ENCODE data around the gene FAM241A. TPM values are rescaled to one million over a fixed set of nuclear protein-coding genes. Genes with fewer than 3 reads are reported as not detected.

The FAM241A gene
- total RNA-seq, 4 donors from 2014 or later, result 4.3 to 8.1 (median 4.7) TPM

GRCh38 chr4:112214390-112215264, 69.4 kb downstream of the FAM241A start:
- H3K36me3 ChIP-seq, result no peaks in the 10 kb centered on the region
- H3K4me3 ChIP-seq, result no peak overlapping the region
- no peak overlapping the region for H3K27ac ChIP-seq
- no peak for ATAC-seq
- H3K4me1 ChIP-seq, result no peaks in the 10 kb centered on the region
- no peaks in the 10 kb centered on the region for H3K9me3 ChIP-seq
- TF ChIP-seq CTCF (IDR thresholded peaks at IDR 0.05) (peak; percentile 21 to 63 (median 52)), EP300 (IDR thresholded peaks at IDR 0.05) (no peak)
- no peaks in the 10 kb centered on the region for H3K27me3 ChIP-seq

- Histone ChIP-seq H3K27me3 (peaks cover 6% of the 10 kb centered on the region), H3K36me3 (no peaks in the 10 kb centered on the region), H3K4me3 (no peak overlapping the region), H3K27ac (no peak overlapping the region), H3K9me3 (no peaks in the 10 kb centered on the region), H3K4me1 (no peaks in the 10 kb centered on the region)
- no CpG with 5 or more reads among the region's 7 CpGs for WGBS, 2 donors (ENCODE audit: low coverage in 1 of 2)
- ATAC-seq, result no peak
- TF ChIP-seq EP300 (IDR thresholded peaks at IDR 0.05) (no peak), POLR2A (IDR thresholded peaks at IDR 0.05) (no peak), POLR2AphosphoS5 (IDR thresholded peaks at IDR 0.05) (no peak), CTCF (IDR thresholded peaks at IDR 0.05) (no peak)
Measured at GRCh38 chr4:112219826-112220366, 74.6 kb downstream of the FAM241A start.

- Histone ChIP-seq H3K4me3 (no peak overlapping the region), H3K27me3 (peaks cover 6% of the 10 kb centered on the region), H3K36me3 (no peaks in the 10 kb centered on the region), H3K9me3 (no peaks in the 10 kb centered on the region), H3K27ac (no peak overlapping the region), H3K4me1 (no peaks in the 10 kb centered on the region)
- TF ChIP-seq POLR2AphosphoS5 (IDR thresholded peaks at IDR 0.05) (no peak), POLR2A (IDR thresholded peaks at IDR 0.05) (no peak), EP300 (IDR thresholded peaks at IDR 0.05) (no peak), CTCF (IDR thresholded peaks at IDR 0.05) (no peak)
- no CpG with 5 or more reads among the region's 43 CpGs for WGBS, 2 donors (ENCODE audit: low coverage in 1 of 2)
- no peak for ATAC-seq
Measured at GRCh38 chr4:112222219-112222955, 77.1 kb downstream of the FAM241A start.

GRCh38 chr4:112225157-112225556, 79.9 kb downstream of the FAM241A start:
- WGBS, 2 donors (ENCODE audit: low coverage in 1 of 2), result 29 to 63% methylated on average over 3 of the region's 4 CpGs
- H3K4me1 ChIP-seq, result peaks cover 0 to 2% (median 0%) of the 10 kb centered on the region in 3 donors
- TF ChIP-seq CTCF (IDR thresholded peaks at IDR 0.05) (no peak), POLR2AphosphoS5 (IDR thresholded peaks at IDR 0.05) (no peak), EP300 (IDR thresholded peaks at IDR 0.05) (no peak), POLR2A (IDR thresholded peaks at IDR 0.05) (no peak)
- no peaks in the 10 kb centered on the region for H3K36me3 ChIP-seq
- no peak overlapping the region for H3K4me3 ChIP-seq
- ATAC-seq, result no peak
- no peaks in the 10 kb centered on the region for H3K9me3 ChIP-seq
- peaks cover 6% of the 10 kb centered on the region for H3K27me3 ChIP-seq
- no peak overlapping the region for H3K27ac ChIP-seq

Data from gastroesophageal sphincter (tissue), 4 donors.